HG03159 (cell line): ENCODE results near the gene PTGES3L.
"Not testable (repeated sequence)": the region's sequence is repeated elsewhere in the genome, so short reads cannot be mapped to it uniquely, and the experiment has no call there.

Source experiments
- ATAC-seq: cut with Tn5 transposase; IDR thresholded peaks from one replicate; pipeline ENCODE4 v1.9.1; 2021; ENCODE audit warnings: mild to moderate bottlenecking, moderate library complexity; ENCODE audit not compliant: unreplicated experiment

PTGES3L gene

DNA sequence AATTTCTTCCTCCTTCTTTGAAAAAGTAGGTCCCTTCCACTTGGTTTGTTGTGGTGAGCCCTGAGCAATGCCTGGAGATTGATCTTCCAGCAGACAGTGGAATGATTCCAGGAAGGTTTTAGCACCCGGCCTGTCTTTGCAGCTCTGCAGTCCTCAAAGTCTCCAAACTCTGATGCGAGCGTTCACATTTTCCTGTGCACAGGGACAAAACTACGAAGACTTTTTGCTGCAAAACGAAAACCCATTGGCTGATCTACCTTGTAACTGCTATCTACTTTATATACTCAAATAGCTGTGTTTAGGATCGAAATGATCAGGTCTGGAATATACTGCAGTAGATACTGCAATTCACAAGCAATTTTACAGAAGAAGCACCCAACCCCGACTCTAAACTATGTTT lies 57.6 kb downstream of the PTGES3L start:
- no peak for ATAC-seq

DNA sequence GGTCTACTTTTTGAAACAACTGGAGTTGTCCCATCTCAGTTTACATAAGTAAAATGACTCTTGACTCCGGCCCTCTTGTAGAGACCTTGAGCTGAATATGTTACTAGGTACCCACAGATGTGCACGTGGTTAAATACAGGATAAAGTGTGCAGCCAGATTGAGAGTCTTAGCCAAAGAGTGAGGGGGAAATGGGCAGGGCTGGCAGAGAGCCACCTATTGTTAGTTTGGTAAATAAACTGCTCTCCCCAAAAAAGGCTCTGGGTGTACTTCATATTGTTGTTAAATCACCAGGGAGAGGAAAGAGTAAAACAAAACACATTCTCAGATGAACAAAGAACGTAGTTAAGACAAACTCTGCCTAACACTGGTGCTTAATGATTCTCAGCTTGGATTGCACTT lies 59.0 kb downstream of the PTGES3L start:
- no peak for ATAC-seq

DNA sequence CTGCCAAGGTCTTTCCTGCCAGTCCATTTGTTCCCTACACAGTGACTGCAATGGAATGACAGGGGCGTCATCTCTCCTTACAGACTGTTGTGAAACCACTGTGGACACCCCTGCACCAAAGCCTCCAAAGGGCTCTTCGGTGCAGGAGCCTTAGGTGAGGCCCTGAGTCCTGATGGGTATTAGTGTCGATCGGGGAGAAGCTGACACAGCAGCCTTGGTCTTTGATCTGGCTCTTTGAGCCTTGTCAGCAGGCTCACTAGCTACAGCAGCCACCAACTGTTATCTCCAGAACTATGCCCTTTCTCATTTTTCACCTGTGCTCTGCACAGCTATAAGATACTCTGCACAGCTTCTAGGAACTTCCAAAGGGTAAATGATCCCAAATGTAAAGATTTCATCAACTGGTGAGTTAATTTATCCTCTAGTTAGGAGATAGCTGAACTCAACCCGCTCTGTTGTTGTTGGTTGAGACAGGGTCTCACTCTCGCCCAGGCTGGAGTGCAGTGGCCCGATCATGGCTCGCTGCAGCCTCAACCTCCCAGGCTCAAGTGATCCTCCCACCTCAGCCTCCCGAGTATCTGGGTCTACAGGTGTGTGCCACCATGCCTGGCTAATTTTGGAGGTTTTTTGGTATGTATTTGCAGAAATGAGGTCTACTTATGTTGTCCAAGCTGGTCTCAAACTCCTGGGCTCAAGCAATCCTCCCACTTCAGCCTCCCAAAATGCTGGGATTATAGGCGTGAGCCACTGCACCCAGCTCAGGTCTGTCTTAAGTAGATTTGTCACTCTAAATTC lies 59.6 kb downstream of the PTGES3L start:
- ATAC-seq: no peak

DNA sequence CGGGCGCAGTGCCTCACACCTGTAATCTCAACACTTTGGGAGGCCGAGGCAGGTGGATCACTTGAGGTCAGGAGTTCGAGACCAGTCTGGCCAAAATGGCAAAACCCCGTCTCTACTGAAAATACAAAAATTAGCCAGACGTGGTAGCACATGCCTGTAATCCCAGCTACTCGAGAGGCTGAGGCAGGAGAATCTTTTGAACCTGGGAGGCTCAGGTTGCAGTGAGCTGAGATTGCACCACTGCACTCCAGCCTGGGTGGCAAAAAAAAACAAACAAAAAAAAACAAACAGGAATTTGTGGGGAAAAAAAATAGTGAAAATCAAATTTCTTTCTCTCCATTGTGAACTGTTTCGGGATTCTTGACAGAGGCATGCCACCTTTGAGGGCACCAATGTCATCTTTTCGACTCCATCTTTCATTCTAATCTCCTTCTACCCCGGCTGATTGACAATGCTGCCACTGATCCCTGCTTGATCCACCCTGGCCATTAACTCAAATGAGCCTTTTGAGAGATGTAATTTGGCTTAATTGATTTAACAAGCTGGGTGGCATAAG lies 60.3 kb downstream of the PTGES3L start:
- not testable (repeated sequence) for ATAC-seq

DNA sequence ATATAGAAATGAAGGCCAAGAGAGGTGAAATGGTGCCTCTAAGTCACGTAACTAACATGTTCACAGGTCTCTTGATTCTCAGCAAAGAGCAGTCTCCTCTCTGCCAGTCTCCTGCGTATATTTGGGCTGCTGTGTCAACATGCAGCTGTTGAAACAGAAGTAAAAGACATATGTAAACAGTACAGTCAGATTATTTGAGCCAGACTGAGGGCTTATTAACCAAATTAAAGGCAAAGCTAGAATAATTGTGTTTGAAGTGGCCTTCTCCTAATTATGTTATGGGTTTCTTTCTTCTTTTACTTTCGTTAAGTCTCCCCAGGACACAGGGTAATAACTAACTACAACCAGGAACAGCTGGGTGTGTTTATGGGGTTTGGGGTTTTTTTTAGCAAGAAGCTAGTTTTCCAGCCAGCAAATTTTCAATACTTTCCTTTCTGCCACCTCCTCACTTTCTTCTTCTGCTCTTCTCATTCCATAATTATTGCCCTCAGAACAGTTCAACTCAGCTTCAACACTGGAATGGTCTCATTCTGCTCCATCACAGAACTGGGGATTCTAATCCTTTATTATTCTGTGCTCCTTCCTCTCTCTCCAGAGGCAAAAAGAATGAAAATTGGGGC lies 60.9 kb downstream of the PTGES3L start:
- ATAC-seq: no peak
